ENCODE measurements around the gene LNPEP. TPM values are rescaled to one million over a fixed set of nuclear protein-coding genes. Genes with fewer than 3 reads are reported as not detected.
A peak's percentile ranks its signal among the peaks of the same experiment; 100 is the strongest.

LNPEP gene
- total and polyA plus RNA-seq, 2 of the 13 experiments (the other 11 are each of a cell fraction or from before 2014, with no cell fraction given), result 8.0 to 16.9 TPM

GRCh38 chr5:96935559-96936430 lies at the start of gene LNPEP (continued):
- TF ChIP-seq ZNF414 (CRISPR knock-in tag; IDR thresholded peaks at IDR 0.05) (0 out of 2 replicates have a peak, but pooled peaks have one; percentile 1), NFKB2 (CRISPR knock-in tag; IDR thresholded peaks at IDR 0.05; ENCODE audit: borderline replicate concordance) (peak; percentile 50; the same call in 1 of the 2 replicates), NFIC (IDR thresholded peaks at IDR 0.05; ENCODE audit: low read length) (no peak), ZNF687 (CRISPR knock-in tag; IDR thresholded peaks at IDR 0.05) (peak; percentile 39), RBAK (CRISPR knock-in tag; IDR thresholded peaks at IDR 0.05) (no peak), REXO4 (CRISPR knock-in tag; IDR thresholded peaks at IDR 0.05; ENCODE audit: borderline replicate concordance) (no peak), GATAD2A (CRISPR knock-in tag; IDR thresholded peaks at IDR 0.05) (peak; percentile 64; the same call in 1 of the 2 replicates), ATF7-NPFF (CRISPR knock-in tag; IDR thresholded peaks at IDR 0.05; ENCODE audit: low read depth) (peak; percentile 69), TAF1 (CRISPR knock-in tag; IDR thresholded peaks at IDR 0.05) (peak; percentile 66), RARG (CRISPR knock-in tag; IDR thresholded peaks at IDR 0.05; ENCODE audit: low read depth) (no peak), ZGPAT (CRISPR knock-in tag; IDR thresholded peaks at IDR 0.05) (peak; percentile 35; the same call in 1 of the 2 replicates), ZNF607 (CRISPR knock-in tag; IDR thresholded peaks at IDR 0.05; ENCODE audit: borderline replicate concordance) (peak; percentile 30; the same call in 1 of the 2 replicates), ZNF891 (CRISPR knock-in tag; IDR thresholded peaks at IDR 0.05) (0 out of 2 replicates have a peak, but pooled peaks have one; percentile 68), MLX (CRISPR knock-in tag; IDR thresholded peaks at IDR 0.05) (0 out of 2 replicates have a peak, but pooled peaks have one; percentile 47), NR0B2 (CRISPR knock-in tag; IDR thresholded peaks at IDR 0.05) (no peak; the same call in 1 of the 2 replicates), RFXAP (CRISPR knock-in tag; IDR thresholded peaks at IDR 0.05; ENCODE audit: borderline replicate concordance) (0 out of 2 replicates have a peak, but pooled peaks have one; percentile 18), JUN (CRISPR knock-in tag; IDR thresholded peaks at IDR 0.05) (peak; percentile 22; the same call in 1 of the 2 replicates), TBX2 (CRISPR knock-in tag; IDR thresholded peaks at IDR 0.05; ENCODE audit: borderline replicate concordance) (peak; percentile 84), ZBTB25 (CRISPR knock-in tag; IDR thresholded peaks at IDR 0.05) (no peak), SP2 (CRISPR knock-in tag; IDR thresholded peaks at IDR 0.05) (peak; percentile 50)

All from HepG2 (cell line).